Ramos (cell line): ENCODE measurements around the gene CDK5RAP3.
"Not testable (repeated sequence)": the region's sequence is repeated elsewhere in the genome, so short reads cannot be mapped to it uniquely, and the experiment has no call there.

Source experiments
- in situ Hi-C: fragments of 300-500 bp; cut with MboI; formaldehyde crosslinking; loops from one replicate; pipeline ENCODE4 v1.14.3; 2022; ENCODE audit warnings: low sequenced_read_pairs; ENCODE audit not compliant: unreplicated experiment

CDK5RAP3 gene

DNA sequence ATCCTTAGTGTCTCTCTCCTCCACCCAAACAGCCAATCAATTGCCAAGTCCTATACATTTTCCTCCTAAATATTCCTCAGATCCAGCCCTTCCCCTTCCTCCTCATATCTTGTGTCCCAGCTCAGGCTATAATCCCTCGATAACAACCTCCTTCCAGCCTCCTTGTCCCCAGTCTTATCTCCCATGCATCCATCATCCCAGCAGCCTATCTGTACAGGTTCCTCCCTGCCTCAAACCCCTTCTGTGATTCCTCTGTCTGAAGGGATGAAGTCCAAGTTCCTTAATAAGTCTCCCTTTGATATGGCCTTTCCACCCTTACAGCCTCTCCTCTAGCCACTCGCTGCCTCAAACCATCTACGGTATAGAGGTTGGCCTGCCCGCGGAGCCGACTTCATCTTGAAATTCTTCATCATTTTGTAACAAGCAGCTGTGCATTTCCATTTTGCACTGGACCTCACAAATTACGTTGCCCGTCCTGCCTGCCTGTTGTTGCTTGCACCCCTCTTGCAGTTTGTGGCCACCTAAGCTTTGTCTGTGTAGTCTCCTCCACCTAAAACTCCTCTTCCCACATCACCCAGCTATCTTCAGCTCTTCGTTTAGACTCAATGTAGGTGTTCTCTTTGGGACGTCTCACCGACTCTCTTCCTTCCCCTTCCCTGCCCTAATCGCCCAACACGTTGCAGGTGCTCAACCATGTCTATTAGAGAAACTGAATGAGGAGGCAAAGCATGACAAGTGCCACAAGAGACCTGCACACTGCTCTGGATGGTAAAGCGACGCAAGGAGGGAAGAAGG lies 786 bp upstream of the CDK5RAP3 start:
- in situ Hi-C loops: no loop called here

GRCh38 chr17:47973541-47973940 lies 2.6 kb downstream of the CDK5RAP3 start:
- in situ Hi-C loops: no loop called here

DNA sequence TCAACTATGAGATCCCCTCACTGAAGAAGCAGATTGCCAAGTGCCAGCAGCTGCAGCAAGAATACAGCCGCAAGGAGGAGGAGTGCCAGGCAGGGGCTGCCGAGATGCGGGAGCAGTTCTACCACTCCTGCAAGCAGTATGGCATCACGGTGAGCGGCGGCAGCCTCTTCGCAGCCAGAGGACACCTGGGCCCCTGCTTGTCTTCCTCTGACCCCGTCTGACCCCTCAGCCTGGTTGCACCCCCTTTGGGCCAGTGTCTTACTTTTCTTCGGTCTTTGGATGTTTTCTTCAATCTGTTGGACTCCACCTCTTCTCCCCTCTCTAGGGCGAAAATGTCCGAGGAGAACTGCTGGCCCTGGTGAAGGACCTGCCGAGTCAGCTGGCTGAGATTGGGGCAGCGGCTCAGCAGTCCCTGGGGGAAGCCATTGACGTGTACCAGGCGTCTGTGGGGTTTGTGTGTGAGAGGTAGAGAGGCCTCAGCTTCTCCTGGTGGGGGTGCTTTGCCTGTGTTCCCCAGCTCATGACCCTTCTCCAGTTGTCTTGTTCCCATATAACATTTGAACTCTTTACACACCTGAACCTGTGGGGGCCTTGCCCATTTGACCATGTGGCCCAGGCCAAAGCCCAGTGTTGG lies 4.4 kb downstream of the CDK5RAP3 start:
- in situ Hi-C loops: no loop called here

DNA sequence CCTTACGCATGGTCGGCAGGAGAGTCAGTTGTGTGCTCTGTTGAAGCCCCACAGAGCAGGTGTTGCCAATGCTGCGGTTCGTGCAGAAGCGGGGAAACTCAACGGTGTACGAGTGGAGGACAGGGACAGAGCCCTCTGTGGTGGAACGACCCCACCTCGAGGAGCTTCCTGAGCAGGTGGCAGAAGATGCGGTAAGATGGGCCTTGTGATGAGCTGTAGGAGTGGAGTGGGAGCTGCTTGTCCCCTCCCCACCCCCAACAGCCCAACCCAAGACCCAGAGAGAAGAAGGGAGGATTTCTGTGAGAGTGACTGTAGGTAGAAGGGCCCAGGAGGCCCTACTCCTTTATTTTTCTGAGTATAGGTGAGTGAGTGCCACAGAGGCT lies 4.9 kb downstream of the CDK5RAP3 start:
- in situ Hi-C loops: no loop called here

GRCh38 chr17:47978324-47978723 lies 7.4 kb downstream of the CDK5RAP3 start:
- in situ Hi-C loops: no loop called here

DNA sequence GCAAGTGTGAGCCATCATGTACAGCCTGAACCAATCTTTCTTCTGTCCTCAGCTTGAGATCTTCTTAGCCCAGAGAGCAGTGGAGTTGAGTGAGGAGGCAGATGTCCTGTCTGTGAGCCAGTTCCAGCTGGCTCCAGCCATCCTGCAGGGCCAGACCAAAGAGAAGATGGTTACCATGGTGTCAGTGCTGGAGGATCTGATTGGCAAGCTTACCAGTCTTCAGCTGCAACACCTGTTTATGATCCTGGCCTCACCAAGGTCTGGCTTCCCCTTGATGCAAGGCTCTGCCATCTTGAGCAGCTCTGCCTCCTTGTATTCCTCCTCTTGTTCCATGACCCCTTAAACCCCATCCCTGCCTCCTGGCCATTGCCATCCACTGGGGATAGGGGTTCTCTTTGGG lies 9.6 kb downstream of the CDK5RAP3 start:
- in situ Hi-C loops: no loop called here

DNA sequence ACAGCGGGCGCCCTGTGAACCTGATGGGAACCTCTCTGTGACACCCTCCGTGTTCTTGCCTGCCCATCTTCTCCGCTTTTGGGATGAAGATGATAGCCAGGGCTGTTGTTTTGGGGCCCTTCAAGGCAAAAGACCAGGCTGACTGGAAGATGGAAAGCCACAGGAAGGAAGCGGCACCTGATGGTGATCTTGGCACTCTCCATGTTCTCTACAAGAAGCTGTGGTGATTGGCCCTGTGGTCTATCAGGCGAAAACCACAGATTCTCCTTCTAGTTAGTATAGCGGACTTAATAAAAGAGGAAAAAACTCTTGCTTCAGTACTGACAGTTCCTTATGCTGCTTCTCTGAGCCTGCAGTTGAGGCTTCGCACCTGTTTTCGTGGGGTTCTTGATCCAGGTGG lies 10.5 kb downstream of the CDK5RAP3 start:
- in situ Hi-C loops: no loop called here

DNA sequence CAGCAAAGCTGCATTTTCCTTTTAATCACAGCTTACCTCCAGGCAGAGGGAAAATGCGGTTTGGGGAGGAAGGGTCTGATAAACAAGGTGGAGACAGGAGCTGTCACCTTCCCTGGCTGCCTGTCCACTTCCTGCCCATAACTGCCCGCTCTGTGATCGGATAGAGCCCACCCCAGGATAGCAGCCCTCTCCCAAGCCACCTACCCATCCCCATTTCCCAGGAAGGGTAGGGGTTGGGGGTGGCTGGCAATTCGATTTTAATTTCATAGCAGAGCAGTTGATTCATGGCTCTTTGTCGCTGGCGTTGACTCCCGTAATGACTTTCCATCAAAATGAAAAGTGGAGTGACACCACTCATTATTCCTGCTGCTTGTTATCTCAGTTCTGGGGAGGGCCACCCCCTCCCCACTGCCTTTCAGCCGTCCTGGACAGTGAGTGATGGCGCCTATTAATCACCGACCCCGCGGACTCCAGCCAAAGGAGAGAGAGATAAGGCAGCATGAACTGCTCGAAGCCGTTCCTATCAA lies 11.2 kb downstream of the CDK5RAP3 start:
- in situ Hi-C loops: no loop called here

DNA sequence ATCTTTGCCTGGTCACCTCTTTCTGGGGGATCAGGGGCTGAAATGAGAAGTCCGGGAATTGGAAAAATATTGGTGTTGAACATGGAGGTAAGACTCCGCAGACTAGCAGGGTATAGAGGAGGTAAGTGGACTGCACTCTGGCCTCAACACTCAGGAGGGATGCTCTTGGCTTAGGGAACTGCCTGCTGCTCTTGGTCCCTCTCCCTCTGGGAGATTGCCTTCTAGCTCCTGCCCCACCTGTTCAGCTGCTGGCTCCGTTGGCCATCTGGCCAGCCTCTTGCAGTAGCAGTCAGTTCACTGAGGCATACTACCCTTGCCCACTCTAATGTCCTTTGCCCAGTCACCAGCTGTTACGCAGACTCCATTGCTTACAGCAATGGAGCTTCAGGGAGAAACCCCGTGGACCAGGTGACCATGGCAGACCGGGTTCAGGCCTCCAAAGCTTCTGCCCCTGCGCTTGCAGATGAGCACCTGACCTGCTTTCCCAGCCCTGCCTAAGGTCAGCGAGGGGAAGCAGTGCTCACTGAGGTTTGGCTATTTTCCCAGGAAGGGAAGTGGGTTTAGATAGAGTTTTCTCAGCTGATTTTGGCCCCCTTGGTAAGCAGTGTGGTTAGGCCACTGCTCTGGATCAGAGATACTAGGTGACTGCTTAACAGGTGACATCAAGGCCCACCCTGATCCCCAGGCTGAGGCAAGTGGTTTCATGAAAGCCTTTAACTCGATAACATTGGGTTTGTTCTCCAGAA lies 11.9 kb downstream of the CDK5RAP3 start:
- in situ Hi-C loops: no loop called here

DNA sequence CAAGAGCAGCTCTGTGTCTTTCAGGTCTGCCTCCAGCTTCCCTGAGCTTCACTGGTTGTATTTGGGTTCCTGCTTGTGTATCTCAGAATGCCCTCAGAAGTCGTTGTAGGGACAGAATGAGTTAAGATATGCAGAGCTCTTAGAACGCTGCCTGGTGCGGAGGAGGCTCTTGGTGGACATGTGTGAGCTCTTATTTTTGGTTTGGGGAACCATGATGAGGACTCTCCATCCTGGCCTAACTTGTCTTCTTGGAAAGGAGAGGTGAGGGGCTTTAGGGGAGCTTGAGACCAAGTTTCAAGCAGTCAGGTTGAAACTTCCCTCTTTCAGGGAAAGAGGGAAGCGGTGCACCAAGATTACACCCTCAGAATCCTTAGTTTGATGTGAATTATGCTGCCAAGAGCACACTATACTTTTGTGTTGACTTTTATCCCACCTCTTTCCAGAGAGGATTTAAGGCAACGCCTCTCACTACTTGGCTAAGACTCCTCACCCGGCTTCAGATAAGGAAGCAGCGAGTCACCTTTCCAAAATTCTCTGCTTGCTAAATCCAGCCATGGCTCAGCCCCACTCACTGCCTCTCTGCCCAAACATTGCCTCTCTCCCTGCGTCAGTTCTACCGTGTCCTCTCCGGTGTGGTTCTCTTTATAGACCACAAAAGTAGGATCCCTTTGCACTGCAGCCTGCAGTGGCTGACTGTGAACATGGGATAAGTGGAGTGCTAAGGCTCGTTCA lies 12.7 kb downstream of the CDK5RAP3 start:
- in situ Hi-C loops: no loop called here

GRCh38 chr17:47986520-47986919 lies 15.6 kb downstream of the CDK5RAP3 start:
- in situ Hi-C loops: no loop called here

DNA sequence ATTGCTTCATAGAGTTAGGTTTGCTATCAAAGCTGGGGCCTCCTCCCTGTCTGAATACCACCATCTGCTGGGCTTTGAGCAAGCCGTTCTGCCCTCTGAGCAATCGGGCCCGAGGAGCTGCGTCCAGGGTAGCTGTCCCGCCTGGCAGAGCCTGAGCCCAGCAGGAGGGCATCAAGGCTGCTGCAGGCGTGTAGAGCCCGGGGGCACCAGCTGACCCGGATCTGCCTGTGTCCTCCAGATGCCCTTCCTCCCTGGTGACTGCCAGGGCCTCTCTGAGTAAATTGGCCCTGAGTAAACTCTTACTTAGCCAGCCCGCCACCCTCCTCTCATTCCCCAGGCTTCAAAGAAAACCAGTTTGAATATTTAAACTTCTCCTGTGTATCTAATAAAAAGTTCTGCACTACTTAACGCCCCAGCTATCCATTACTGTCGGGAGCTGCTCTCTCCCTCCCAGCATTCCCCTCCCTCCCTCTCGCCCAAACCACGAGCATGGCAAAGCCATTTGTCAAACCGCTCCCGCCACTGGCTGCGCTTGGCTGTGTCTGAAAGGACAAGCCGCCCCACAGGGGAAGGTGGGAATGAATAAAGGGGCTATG lies 16.4 kb downstream of the CDK5RAP3 start:
- in situ Hi-C loops: no loop called here

DNA sequence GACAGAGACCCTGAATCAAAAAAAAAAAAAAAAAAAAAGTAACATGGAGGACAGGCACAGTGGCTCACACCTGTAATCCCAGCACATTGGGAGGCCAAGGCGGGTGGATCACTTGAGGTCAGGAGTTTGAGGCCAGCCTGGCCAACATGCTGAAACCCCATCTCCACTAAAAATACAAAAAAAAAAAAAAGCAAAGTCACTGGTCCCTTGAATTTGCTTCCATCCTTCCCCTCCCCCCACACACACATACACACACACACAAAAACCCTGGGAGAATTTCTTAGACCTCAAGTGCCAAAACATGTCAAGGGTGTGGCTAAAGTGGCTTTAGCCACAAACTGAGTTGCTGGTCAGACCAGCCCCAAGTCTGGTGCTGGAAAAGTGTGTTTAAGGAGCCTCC lies 17.5 kb downstream of the CDK5RAP3 start:
- in situ Hi-C loops: not testable (repeated sequence)

DNA sequence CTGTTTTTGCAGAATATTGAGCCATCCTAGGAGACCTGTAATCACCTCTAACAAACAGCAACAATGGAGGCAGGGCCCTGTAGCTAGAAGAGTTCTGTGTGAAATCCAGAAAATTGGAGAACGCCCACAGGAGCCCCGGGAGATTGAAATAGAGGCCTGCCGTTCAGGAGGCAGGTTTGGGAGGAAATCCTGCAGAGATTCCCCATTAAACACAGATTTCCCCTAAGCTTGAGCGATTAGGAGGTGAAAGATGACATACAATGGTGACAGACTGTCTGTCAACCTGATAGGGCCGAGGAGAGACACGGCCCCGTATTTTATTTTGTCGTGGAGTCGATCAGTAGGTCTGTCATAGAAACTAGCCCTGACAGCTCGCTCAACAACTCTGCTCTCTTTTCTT lies 18.2 kb downstream of the CDK5RAP3 start:
- in situ Hi-C loops: no loop called here

DNA sequence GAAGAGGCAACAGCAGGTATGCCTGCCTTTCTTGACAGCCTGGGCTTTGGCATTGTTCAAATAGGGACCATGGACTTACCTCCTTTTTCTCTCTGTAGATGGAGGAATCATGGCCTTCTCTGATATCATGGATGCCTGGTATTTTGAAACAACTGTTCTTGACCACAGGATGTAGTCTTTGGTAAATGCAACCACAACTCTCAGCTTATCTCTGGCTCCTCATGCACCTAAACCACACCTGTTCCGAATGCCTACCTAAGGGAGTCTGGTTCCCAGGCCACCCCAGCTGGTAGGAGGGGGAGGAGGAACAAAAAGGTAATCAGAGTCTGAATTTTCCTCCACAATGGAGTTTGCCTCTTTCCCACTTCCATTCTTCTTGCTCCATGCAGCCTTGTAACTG lies 18.8 kb downstream of the CDK5RAP3 start:
- in situ Hi-C loops: no loop called here

- in situ Hi-C loops: no loop called here
Observed at GRCh38 chr17:47990962-47991731, 20.2 kb downstream of the CDK5RAP3 start.

DNA sequence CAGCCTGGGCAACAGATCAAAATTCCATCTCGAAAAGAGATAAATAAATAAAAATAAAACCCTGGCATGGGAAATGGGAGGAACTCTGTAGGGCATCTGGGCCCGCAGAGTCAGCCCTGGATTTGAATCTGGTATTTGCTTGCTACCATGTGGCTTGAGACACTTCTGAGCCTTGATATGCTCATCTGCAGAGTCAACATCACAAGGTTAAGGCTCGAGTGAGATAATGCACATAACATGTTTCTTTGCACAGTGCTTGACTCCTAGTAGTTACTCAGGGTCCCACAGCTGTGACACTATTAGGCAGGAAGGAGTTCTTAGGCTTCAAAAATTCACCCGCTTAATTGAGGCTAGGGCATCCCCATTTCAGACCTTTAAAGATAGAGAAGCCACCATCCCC lies 21.3 kb downstream of the CDK5RAP3 start:
- in situ Hi-C loops: no loop called here

GRCh38 chr17:47993031-47993564 lies 22.2 kb downstream of the CDK5RAP3 start:
- in situ Hi-C loops: no loop called here

- in situ Hi-C loops: no loop called here
Observed at GRCh38 chr17:47993964-47994363, 23.1 kb downstream of the CDK5RAP3 start.
